Adipocyte (in vitro differentiated cells): Measurements from ENCODE around the gene FASTKD1.
"Not testable (repeated sequence)": the region's sequence is repeated elsewhere in the genome, so short reads cannot be mapped to it uniquely, and the experiment has no call there.

ENCODE experiments used
- DNase-seq: peaks from one replicate; pipeline ENCODE4 v3.0.0-alpha.2; 2015; ENCODE audit warnings: low read depth
- H3K27me3 ChIP-seq: replicated peaks from 2 replicates; pipeline ENCODE4 v1.7.0; 2013; ENCODE audit warnings: mild to moderate bottlenecking, low read length, moderate library complexity; ENCODE audit not compliant: control insufficient read depth, insufficient read depth
- H3K36me3 ChIP-seq: 2 replicates; pipeline ENCODE4 v1.7.0; 2013; ENCODE audit warnings: low read length, mild to moderate bottlenecking, moderate library complexity; ENCODE audit not compliant: control insufficient read depth, insufficient read depth, severe bottlenecking
- H3K4me1 ChIP-seq: 2 replicates; pipeline ENCODE4 v1.7.0; 2013; ENCODE audit warnings: mild to moderate bottlenecking, low read length, moderate library complexity; ENCODE audit not compliant: control insufficient read depth, insufficient read depth
- H3K4me3 ChIP-seq: 2 replicates; pipeline ENCODE4 v1.7.0; 2013; ENCODE audit warnings: mild to moderate bottlenecking, low read length, moderate library complexity
- H3K9ac ChIP-seq: 2 replicates; pipeline ENCODE4 v1.7.0; 2013; ENCODE audit warnings: mild to moderate bottlenecking, low read length, moderate library complexity
- H3K9me3 ChIP-seq: 2 replicates; pipeline ENCODE4 v1.7.0; 2013; ENCODE audit warnings: mild to moderate bottlenecking, low read length, moderate library complexity; ENCODE audit not compliant: control insufficient read depth

The FASTKD1 gene

DNA sequence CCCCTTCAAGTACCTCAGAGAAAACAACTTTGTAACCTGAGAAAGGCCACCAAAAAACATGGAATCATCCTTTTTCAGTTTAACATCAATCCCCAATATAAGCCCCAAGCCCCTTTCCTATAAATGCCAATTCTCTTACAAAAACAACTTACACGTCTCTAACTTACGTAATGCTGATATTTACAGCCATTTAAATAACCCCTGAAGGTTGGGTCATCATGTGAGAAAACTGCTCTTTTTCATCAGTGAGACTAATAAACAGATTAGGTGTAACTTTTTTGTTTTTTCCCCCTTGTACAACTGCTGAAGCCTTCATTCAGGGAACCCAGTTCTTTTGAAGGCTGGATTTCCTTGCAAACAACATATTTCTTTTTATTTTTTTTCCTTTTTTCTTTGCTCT, 3.7 kb downstream of the FASTKD1 start:
- no peak overlapping the region for H3K9ac ChIP-seq
- H3K36me3 ChIP-seq = no peaks in the 10 kb centered on the region
- peaks cover 14% of the 10 kb centered on the region for H3K4me1 ChIP-seq
- no peaks in the 10 kb centered on the region for H3K27me3 ChIP-seq
- no peak for DNase-seq
- H3K4me3 ChIP-seq = no peak overlapping the region
- H3K9me3 ChIP-seq = no peaks in the 10 kb centered on the region

DNA sequence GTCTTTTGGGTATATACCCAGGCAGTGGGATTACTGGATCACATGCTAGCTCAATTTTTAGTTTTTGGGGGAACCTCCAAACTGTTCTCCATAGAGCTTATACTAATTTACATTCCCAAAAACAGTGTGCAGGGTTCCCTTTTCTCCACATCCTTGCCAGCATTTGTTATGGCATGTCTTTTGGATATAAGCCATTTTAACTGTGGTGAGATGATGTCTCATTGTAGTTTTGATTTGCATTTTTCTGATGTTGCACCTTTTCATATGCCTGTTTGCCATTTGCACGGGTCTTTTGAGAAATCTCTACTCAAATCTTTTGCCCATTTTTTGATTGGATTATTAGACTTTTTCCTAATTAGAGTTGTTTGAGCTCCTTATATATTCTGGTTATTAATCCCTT, 8.0 kb downstream of the FASTKD1 start:
- Histone ChIP-seq H3K4me1 (no peaks in the 10 kb centered on the region), H3K4me3 (no peak overlapping the region), H3K9me3 (no peaks in the 10 kb centered on the region), H3K27me3 (no peaks in the 10 kb centered on the region), H3K9ac (no peak overlapping the region), H3K36me3 (peaks cover 3% of the 10 kb centered on the region)
- no peak for DNase-seq

DNA sequence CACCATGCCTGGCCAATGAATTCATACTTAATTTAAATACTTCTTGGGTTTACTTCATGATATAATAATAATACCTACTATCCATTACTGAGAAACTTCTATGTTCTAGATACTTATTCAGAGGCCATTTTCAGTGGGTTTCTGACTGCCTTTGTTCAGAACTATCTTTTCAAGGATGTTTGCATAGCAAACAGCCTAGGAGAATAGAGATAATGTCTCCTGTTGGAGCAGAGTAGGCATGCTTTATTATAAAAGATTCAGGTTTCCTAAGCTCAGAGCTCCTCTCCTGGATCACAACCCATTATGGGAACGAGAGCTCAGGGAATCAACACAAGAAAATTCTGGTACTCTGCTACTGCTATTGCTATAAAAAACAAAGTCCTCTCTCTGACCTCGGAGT, 11.1 kb downstream of the FASTKD1 start:
- no peak for DNase-seq
- Histone ChIP-seq H3K4me3 (no peak overlapping the region), H3K9me3 (no peaks in the 10 kb centered on the region), H3K27me3 (no peaks in the 10 kb centered on the region), H3K4me1 (no peaks in the 10 kb centered on the region), H3K36me3 (peaks cover 12% of the 10 kb centered on the region), H3K9ac (no peak overlapping the region)

DNA sequence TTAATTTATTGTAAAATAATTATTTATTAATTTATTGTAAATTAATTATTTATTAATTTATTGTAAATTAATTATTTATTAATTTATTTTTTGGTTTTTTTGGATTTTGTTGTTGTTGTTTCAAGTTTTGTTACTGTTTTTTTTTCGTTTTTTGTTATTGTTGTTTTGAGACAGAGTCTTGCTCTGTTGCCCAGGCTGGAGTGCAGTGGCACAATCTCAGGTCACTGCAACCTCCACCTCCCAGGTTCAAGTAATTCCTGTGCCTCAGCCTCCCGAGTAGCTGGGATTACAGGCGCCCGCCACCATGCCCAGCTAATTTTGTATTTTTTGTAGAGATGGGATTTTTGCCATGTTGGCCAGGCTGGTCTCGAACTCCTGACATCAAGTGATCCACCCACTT, 11.6 kb downstream of the FASTKD1 start:
- H3K4me1 ChIP-seq, H3K9me3 ChIP-seq, H3K9ac ChIP-seq, DNase-seq, H3K27me3 ChIP-seq, H3K4me3 ChIP-seq: not testable (repeated sequence)
- H3K36me3 ChIP-seq = peaks cover 12% of the 10 kb centered on the region

DNA sequence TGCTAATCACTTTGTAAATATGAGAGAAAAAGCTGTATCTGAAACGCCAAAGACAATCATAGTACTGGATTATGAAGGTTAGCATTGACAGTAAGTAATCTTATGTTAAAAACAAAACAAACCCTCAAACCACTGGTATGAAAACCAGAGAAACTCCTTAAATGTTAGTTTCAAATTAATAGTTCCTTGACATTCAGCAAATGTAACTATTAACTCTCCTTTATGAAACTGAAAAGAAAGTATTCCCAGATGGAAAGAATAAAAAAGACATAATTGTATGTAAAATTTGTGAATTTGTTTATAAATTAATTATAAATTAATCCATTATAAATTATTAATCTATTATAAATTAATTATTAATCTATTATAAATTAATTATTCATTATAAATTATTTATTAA, 12.3 kb downstream of the FASTKD1 start:
- Histone ChIP-seq H3K9me3 (no peaks in the 10 kb centered on the region), H3K4me1 (no peaks in the 10 kb centered on the region), H3K27me3 (no peaks in the 10 kb centered on the region), H3K4me3 (no peak overlapping the region), H3K36me3 (peaks cover 12% of the 10 kb centered on the region), H3K9ac (no peak overlapping the region)
- DNase-seq = no peak

DNA sequence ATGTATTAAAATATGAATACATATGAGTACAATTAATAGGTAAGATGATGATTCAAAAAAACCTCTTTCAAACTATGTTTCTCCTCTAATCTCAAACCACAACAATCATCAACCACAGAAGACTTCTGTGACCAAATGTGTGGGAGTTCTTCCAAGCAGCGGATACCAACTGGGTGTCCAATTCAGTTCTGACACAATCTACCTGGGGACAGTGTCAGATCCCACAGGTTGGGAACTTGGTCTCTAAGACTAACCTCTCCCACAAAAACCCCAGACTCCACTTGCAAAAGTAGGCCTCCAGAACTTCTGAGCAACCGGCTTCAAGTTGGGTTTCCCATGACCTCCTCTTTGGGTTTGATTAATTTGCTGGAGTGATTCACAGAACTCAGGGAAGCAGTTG, 26.9 kb downstream of the FASTKD1 start:
- H3K36me3 ChIP-seq = peaks cover 17% of the 10 kb centered on the region
- no peak overlapping the region for H3K9ac ChIP-seq

DNA sequence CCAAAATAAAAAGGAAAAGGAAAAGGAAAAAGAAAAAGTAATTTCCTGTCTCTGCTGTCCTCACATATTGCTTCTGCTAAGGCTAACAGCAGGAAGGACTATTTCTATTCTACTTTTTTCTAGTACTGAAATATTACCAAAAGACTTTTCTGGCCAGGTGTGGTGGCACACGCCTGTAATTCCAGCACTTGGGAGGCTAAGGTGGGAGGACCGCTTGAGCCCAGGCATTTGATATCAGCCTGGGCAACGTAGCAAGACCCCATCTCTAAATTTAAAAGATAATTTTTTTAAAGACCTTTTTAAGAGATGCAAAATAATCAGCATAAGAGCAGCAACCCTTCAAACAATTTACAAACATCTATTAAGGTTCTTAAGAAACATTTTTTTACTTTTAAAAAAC, 31.2 kb downstream of the FASTKD1 start:
- no peaks in the 10 kb centered on the region for H3K27me3 ChIP-seq
- no peak for DNase-seq
- H3K4me1 ChIP-seq = peaks cover 6% of the 10 kb centered on the region
- H3K4me3 ChIP-seq = no peak overlapping the region
- no peak overlapping the region for H3K9ac ChIP-seq
- H3K9me3 ChIP-seq = no peaks in the 10 kb centered on the region
- H3K36me3 ChIP-seq = peaks cover 23% of the 10 kb centered on the region

More for the DNA sequence above, 26.9 kb downstream of the FASTKD1 start:
- Histone ChIP-seq H3K4me1 (no peaks in the 10 kb centered on the region), H3K9me3 (no peaks in the 10 kb centered on the region), H3K27me3 (no peaks in the 10 kb centered on the region), H3K4me3 (no peak overlapping the region)
- DNase-seq = no peak

DNA sequence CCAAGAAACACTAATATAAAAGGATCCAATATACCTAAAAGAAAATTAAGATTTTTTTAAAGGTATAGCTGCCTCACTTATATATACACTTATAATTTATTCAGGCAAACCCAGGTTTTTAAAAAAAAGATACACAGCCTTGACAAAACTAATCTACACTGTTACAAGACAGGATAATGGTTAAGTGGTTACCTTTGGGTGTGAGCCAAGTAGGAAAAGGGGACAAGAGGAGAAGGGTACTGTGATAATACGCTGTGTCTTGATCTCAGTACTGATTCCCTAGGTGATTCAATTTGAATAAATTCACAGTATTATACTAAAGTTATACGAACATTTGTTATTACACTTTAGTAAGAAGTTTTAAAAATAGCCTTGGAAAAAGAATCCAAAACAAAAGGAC, 33.5 kb downstream of the FASTKD1 start:
- peaks cover 6% of the 10 kb centered on the region for H3K4me1 ChIP-seq
- no peaks in the 10 kb centered on the region for H3K9me3 ChIP-seq
- no peak overlapping the region for H3K4me3 ChIP-seq
- H3K9ac ChIP-seq = no peak overlapping the region
- H3K36me3 ChIP-seq = peaks cover 29% of the 10 kb centered on the region
- DNase-seq = no peak
- H3K27me3 ChIP-seq = no peaks in the 10 kb centered on the region

DNA sequence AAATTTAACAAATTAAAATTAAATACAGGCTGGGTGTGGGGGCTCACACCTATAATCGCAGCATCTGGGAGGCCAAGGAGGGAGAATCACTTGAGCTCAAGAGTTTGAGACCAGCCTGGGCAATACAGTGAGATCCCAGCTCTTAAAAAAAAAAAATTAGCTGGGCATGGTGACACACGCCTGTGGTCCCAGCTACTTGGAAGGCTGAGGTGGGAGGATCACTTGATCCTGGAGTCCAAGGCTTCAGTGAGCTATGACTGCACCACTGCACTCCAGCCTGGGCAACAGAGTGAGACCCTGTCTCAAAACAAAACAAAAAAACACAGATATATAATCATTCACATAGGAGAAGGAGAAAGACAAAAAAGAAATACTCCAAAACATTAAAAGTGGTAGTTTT, 34.2 kb downstream of the FASTKD1 start:
- not testable (repeated sequence) for H3K4me3 ChIP-seq, DNase-seq, H3K9me3 ChIP-seq, H3K27me3 ChIP-seq, H3K4me1 ChIP-seq, H3K9ac ChIP-seq
- peaks cover 29% of the 10 kb centered on the region for H3K36me3 ChIP-seq

DNA sequence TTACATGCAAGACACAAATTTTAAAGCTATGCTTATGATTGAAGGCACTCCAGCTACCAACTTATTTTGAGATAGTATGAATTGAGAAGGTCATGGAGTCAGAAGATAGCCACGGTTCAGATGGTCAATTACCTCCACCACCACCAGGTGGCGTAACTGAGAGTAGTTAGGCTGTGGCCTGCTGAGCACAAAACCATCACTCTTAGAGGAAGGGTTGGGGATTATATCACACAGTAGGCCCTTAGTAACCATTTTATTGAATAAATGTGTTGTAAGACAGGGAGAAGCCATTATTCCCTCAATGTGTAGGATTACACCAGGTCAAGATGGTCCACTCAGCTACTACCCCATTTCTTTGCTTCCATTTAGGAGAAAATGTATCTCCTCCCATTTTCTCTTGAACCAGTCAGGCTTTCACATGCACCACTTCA, 45.4 kb downstream of the FASTKD1 start:
- no peaks in the 10 kb centered on the region for H3K4me1 ChIP-seq
- H3K9ac ChIP-seq = no peak overlapping the region
- no peaks in the 10 kb centered on the region for H3K9me3 ChIP-seq
- H3K4me3 ChIP-seq = no peak overlapping the region
- DNase-seq = peak; percentile 83
- no peaks in the 10 kb centered on the region for H3K27me3 ChIP-seq
- H3K36me3 ChIP-seq = peaks cover 51% of the 10 kb centered on the region

DNA sequence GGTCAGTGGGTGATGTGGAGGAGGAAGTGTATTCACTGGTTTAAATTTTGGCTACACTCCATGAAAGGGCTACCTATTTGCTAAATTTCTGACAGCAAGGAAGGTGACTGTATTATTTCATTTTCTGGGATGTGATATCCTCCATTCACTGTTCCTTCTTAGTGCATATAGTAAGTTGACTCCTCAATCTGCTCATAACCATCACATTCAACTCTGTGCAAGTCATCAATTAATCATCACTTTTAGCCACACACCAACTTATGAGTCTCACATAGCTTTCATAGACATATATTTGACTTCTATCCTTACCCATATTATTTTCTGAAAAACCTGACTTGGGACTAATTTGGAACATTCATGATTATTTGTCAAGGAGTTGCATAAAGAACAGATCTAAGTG, 47.2 kb downstream of the FASTKD1 start:
- Histone ChIP-seq H3K27me3 (no peaks in the 10 kb centered on the region), H3K9ac (no peak overlapping the region), H3K4me3 (no peak overlapping the region), H3K4me1 (no peaks in the 10 kb centered on the region), H3K36me3 (peaks cover 46% of the 10 kb centered on the region), H3K9me3 (no peaks in the 10 kb centered on the region)
- no peak for DNase-seq

DNA sequence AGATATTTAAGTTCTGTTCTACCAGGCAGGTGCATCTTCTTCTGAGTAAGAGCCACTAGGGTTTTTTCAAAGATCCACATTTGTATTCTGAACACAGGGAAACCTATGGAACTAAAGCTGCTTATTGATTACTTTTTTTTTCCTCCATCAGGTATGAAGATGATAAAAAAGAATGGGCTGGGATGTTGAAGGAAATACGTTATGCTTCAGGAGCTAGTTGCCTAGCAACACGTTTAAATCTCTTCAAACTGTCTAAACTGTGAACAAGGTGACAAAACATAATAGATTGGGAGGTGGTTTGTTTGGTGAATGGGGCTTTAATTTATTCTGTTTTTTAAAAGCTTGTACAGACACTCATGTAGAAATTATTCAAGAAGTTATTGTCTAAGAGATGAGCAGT, 48.2 kb downstream of the FASTKD1 start:
- peaks cover 37% of the 10 kb centered on the region for H3K36me3 ChIP-seq
- no peak overlapping the region for H3K4me3 ChIP-seq
- no peaks in the 10 kb centered on the region for H3K27me3 ChIP-seq
- DNase-seq = no peak
- H3K4me1 ChIP-seq = no peaks in the 10 kb centered on the region
- H3K9ac ChIP-seq = no peak overlapping the region
- H3K9me3 ChIP-seq = no peaks in the 10 kb centered on the region
